HCEC 1CT (cell line): ENCODE measurements around the gene PLCH1.

Source experiments
- DNase-seq: peaks from one replicate; pipeline ENCODE4 v3.0.0-alpha.2; 2017

Gene PLCH1

DNA sequence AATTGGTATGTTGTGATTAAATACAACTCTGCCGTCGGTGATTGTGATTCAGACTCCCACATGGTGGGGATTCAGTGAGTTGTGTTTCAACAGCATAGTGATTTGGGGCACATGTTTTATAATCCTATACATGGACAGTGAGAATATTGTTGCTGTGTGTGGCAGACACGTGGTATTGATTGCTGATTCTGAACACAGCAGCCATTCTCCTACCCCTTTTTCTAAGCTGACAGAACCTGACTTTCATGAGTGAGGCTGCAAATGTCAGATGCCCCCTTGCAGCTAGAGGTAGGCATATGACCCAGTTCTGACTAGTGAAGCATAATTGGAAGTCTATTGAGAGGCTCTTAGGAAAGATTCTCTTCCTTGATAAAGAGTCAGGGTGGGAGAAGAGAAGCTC is 296.3 kb downstream of the PLCH1 start:
- DNase-seq: no peak

DNA sequence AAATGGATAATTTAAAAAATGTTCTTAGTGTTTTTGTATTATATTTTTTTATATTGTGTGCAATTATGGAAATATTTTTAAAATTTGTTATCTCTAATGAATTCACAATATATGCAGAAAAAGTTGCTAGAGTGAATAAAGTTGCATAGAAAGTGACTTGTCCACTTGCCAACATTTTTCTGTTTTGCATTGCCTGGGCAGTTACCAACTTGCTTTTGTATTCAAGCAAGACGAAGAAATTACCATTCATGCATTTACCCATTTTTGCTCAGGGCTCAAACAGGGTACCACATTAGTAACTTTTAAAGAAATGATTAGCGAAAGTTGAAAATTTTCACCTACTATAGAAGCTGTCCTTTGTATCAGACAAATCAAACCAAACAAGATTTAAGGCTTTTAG is 298.5 kb downstream of the PLCH1 start:
- DNase-seq: no peak

DNA sequence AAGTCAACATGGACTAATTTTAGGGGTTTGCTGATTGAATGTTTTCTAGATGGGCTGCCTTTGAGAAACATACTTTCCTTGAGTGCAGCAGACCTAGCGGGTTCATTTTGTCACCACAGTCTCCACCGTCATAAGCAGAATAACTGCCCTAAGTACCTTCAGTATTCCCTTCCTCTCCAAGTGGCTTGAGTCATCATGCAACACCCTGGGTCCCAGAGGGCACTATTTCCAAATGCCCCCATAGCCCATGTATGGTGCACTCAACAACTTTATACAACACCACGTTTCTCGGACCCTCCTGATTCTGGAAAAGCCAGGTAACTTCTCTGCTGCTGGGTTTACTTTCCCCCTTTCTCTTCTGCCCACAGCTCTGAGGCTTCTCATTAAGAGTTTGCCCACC is 300.1 kb downstream of the PLCH1 start:
- no peak for DNase-seq

DNA sequence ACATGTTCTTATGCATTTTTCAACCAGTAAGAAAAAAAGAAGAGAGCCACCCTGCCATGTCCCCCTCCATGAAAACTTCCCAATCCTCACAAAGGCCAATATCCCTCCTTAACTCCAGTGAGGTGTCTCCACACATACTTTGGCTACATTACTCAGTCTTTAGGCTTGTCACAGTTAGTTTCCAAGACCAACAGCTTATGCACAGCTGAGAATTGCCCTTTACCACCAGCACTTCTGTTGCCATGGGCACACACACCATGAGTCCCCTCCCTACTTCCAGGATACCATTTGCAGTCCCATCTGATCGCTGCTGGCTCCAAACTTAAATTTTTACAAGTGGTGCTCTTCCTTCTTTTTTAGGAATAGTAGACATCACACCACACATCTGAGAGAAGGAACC is 301.1 kb downstream of the PLCH1 start:
- no peak for DNase-seq

DNA sequence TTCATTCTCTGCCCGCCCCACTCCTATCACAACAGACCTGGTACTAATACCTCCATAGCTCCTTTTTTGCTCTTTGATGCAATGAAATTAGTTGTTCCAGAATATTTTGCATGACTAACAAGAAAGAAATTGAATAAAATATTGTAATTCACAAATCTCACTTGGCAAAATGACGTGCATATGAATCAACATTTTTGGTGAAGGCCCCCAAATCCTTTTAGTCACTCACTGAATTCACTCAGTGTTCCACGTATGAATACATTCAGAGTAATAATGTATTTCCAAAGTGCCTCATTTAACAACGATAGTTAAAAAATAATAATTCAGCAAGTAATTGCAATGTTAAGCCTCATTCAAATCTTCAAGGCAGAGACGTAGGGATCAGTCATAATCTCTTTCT is 302.8 kb downstream of the PLCH1 start:
- DNase-seq: peak; percentile 80

DNA sequence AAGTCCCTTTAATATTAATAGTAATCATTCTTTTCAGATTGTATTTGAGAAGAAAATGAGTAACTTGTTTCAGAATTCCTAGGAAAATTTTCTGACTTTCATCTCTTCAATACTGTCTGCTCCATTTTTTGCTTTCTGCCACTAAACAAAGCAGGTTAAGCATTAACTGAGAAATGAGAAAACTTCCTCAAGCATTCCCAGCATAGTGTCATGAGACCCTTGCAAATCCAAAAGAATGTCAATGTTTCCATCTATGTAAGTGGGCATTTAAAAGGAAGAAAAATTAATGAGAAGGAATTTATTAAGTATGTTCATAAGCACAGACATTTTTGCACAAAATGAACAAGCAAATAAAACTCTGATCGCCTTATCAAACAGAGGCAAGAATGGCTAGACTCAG is 303.4 kb downstream of the PLCH1 start:
- no peak for DNase-seq

DNA sequence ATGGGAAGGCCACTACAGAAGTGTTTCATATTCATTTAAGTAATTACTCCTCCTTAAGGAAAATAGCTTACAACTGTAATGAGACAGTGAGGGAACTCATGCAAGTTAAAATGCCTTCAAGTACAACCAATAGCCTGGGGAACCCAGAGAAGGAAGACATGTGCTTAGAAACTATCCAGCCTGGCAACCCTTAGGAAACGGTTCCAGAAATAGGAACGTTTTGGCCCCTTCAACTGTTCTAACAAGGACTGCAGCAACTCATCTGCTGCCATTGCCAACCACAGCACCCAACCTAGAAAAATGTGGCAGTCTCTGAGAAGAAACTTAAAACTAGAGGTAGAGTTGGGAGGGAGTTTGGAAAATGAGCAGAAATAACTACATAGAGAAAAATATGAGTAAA is 303.8 kb downstream of the PLCH1 start:
- no peak for DNase-seq

DNA sequence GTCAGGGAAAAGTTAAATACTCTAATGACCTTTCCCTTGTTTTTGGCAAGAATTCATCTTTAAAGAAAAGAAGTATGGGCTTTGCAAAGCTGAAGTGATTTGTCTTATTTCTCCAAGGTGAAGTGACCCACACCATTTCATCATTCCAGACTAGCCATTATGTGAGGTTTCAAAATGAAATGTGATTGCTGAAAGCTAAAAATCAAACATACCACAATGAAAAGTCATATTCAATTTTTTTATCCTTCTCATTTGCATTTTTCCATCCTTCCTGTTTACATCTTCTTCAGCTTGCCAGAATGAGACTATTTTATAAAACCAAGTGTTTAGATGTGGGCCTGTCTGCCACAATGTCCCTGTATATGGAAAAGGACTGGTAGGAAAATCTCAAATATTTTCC is 309.1 kb downstream of the PLCH1 start:
- peak; percentile 64 for DNase-seq

DNA sequence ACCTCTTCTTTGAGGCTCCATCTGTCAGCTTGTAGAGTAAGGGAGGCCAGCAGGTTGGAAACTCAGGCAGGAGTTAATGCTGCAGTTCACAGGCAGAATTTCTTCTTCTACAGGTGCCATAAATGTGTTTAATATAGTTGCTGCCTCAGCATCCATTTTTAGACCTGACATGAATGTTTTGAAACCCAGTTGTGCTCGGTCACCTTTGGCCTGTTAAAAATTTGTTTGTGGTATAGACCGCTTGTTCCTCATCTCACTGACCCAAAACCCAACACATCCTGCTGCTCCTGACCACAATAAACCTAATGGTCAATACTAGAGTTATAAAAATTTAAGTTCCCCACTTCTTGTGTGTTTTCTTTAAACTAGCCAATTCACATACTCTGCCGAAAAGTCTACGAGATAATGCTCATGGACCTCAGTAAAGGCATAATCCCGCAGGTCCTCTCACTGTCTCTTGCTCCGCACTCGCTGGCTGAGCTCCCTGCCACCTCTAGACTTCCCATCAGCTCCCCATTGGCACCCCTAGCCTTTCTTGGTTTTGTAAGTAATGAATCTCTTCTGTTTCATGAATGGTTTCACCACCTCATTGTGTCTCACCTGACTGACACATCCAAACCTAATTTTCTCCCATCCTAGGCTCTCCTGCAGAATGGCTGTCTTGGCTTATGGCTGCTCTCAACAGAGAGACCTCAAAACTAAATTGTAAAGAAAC is 312.9 kb downstream of the PLCH1 start:
- DNase-seq: no peak

DNA sequence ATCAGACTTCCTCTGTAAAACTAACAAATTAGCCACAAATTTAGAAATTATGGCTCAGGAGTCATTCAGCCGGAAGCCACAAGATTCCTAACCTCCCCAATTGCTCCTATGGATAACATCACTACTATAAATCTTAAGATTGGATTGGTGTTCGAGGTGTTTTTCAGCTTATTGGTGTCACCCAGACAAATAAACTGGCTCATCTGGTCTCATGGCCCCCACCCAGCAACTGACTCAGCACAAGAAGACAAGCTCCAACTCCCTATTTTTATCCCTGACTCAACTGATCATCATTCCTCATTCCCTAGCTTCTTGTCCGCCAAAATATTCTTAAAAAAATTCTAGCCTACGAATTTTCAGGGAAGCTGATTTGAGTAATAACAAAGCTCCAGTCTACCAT is 316.3 kb downstream of the PLCH1 start:
- DNase-seq: peak; percentile 95

DNA sequence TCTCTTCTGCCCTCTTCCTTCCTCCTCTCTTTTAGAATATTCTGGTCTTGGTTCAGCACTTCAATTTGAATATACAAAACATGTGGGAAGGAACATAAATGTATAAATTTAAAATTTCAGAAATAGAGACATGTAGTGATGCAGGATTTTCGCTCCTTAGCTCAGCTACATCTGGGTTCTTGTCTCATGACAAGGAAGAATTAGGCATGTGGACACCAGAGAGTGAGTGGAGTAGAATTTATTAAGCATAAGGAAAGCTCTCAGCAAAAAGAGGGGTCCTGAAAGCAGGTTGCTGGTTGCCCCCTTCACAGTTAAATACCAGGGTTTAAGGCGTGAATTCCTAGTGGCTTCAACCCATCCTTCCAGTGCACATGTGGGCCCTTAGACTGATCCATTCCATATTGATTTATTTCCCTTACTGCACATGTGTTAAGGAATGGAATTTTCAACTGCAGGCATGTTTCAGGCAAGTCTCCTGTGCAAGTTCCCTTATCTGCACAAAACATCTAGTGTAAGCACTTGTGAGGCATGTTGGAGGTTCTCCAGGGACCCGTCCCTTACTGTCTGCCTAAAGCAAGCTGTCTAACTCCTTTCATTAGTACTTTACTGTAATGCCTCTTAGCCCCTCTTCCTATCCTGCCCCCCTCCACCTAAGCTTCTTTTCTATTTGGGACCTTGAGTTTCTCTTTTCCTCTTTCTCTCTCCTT is 318.2 kb downstream of the PLCH1 start:
- DNase-seq: no peak

DNA sequence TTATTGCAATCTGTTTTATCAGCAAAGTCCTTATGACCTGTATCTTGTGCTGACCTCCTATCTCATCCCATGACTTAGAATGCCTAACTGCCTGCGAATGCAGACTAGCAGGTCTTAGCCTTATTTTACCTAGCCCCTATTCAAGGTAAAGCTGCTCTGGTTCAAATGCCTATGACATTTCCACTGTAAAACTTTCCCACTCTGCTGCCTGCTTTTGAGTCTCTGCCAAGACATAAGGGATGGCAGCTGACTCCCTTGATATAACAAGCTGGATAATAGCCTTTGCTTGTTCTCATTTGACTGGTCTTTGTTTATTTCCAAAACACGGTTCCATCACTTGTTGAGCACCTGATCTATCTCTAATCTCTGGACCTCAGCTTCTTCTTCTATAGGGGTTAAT is 319.5 kb downstream of the PLCH1 start:
- DNase-seq: no peak

DNA sequence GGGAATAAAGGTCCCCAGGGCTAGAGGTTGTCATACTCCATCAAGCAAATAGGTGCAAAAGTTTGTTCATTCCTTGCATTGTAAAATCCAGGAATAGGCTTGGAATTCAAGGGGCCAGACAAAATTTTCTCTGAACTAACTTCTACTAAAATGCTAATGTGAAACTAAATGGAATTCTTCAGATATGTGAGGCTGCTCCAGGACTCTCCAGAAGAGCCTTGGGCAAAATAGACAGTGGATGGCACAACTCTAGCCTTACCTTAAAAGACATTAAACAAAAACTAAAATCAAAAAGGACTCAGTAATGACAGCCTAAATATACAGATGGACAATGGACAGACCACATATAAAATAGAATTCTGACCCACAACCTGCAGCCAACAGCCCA is 320.6 kb downstream of the PLCH1 start:
- DNase-seq: no peak

DNA sequence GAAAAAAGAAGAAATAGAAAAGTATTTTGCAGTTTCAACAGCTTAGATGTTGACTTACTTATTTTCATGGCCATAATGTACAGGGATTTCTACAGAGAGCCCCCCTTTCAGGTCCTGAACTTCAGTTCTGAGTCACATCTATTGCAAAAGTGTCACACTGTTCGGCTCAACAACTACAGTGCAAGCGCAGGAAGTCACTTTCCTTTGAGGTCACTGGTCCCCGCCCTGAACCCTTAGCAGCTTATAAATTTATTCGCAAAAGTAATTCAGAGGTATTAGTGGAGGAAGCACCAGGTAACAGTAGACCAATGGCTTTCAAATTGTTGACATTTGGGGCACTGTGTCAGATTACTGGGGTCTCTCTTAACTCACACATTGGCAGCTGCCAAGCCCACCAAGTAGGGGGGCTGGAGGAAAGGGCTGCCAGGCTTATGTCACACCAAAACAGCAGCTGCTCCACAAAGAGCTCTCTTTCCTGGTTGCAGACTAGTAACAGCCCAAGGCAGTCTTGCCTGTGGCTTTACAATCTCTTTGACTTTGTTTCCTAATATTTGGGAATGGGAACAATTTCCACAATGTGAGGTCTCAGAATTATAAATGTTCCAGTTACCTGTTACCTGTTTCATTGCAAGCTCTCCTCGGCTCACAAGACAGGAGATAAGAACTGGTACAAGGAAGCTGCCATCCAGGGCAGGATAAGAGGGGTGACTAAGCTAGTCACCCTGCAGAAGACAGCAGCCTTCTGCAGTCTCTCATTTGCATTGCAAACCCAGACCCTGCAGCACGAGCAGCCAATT is 321.1 kb downstream of the PLCH1 start:
- no peak for DNase-seq

DNA sequence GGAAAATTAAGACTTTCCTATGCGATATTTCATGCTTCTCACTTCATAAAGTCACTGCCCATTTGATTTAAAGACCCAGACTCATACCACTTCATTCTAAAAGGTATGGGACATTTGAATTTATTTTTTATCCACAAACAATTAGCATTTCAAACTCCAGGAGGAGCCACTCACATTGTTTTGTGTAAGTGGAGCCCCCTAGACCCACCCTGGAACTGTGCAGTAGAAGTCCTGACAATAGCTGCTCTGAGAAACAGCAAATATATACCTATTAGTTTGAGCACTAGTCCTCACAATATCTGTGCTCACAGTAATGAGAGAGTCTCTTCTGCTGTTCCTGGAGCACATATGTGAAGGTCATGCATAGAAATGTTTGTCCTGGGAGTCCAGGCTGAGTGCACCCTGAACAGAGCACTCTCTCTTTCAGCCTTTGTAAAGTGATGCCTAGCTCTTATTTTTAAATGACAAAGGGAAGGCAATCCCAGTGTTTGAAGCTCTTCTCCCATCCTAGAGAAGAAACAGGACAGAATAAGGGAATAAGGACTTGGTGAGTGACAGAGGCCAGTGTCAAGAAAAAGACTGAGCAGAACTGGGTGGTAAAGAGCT is 323.9 kb downstream of the PLCH1 start:
- no peak for DNase-seq

DNA sequence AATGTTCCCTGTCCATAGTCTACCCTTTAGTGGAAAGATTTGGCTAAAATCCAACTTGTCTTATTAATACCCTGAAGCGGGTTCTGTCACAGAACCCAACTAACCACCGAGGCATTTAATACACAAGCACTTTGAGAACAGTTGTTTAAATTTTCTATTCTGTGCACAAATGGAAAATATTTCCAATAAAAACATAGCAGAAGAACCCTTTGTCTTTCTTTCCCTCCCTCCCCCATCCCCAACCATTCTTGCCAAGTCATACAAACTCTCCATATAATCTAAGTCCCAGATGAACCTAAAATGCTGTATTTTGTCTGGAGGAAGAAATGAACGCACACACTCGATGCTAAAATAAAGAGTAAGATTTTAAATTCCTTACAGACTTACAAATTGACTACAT is 324.5 kb downstream of the PLCH1 start:
- DNase-seq: no peak

DNA sequence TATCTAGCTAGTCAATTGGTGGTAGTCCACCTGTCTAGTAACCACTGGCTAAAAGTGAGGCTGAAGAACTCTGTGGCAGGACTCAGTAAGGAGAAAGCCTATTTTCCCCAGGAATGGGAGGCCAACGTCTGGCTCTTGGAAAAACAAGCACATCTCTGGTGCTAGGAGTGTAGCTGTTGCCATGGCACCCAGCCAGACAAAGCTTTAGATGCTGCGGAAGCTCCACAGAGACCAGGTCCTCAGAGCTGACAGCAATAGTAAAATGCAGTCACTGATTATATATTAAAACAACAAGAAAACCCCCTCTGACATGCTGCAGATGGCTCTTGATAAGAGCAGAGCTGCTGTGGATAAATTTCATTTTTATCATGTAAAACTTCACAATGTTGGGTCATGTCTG is 326.5 kb downstream of the PLCH1 start:
- DNase-seq: no peak

DNA sequence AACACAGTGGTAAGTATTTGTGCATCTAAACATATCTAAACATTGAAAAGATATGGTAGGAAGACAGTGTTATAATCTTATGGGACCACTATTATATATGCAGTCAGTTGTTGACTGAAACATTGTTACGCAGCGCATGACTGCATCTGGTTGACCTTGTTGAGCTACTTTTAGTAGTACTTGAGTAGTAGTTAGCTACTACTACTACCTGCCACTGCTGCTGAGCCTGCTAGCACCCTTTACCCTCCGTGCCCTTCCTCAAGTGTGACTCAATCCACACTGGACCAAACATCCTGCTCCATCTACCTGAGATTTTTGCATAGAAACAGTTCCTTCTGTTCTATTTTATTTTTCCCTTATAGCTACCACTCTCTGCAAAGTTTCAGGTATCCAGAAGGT is 327.8 kb downstream of the PLCH1 start:
- no peak for DNase-seq

DNA sequence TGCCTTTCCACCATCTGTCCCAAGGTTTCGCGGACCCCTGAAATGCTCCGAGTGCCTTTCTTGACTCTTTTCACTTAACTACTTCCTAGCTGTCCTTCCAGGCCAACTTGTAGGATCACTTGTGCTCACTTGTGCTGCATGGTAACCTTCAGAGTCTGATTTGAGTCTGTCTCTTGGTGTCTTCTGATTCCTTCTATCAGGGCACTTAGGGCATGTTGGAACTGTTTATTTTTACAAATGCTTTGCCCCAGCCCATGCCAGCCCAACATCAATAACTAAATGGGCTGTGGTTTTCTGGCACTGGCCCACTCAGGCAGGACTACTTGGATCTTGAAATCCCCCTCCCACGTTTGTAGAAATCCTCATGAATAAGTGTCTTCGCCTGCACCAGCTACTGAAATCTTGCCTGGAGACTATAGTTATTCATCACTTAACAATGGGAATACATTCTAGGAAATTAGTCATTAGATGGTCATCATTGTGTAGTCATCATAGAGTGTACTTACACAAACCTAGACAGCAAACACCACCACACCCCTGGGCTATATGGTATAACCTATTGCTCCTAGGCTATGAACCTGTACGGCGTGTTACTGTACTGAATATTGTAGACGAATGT is 328.3 kb downstream of the PLCH1 start:
- peak; percentile 88 for DNase-seq

DNA sequence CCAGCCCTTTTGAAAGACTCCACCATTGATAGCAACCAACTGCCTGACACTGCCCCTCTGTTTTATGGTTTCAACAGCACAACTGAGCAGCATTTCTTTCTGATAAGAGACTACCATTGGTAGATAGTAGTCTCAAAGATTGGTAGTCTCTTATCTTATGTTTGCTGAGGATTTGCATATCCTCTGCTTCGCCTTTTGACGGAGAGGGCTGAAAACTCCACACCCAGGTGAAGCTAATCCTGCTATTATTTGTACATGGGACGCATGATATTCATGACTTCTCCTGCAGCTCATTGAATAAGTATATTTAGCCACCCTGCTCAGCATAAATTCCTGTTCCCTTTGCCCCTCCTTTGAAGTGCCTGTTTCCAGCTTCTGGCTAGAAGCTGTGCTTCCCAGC is 332.0 kb downstream of the PLCH1 start:
- no peak for DNase-seq

DNA sequence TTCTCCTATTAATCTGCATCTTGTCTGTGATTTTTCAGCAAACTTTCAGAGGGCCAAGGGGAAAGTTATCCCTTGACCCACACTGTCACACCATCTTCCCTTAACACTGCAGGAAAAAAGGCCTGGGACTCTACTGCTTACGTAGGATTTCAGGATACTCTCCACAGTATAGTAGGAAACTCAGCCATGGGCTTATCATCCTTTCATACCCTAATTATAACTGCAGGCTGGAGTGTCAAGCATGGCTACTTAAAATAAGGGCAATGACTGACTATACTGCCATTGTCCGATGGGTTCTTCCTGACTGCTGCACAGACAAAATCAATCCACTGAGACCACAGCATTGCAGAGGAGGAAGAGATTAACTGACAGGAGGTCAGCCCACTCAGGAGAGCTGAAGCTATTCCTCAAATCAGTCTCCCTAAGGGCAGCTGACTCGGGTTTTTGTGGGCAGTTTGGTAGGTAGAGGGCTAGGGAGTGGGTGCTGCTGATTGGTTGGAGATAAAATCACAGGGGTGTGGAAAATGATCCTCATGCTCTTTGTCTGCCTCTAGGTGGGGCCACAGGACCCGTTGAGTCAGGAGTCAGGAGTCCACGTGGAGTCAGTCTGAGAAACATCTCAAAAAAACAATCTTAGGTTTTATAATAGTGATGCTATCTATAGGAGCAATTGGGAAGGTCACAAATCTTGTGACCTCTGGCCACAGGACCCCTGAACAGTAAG is 333.2 kb downstream of the PLCH1 start:
- no peak for DNase-seq

DNA sequence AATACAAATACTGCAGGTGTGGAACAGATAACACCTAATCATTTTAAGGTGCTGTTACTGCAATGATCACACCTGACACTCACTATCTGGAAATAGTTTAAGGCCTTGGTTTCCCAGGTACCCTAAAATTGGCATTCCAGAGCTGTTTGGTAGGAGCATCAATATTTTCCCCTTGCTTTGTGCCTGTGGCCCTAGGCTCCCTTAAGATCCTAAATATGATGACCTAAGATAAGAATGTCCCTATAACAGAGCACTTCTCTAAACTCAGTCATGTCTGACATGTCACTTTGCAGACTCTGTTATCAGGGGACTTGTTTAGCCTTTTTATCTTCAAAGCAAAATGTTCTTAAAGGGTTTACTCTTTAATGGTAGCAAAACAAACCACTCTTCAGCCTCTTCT is 335.5 kb downstream of the PLCH1 start:
- no peak for DNase-seq

DNA sequence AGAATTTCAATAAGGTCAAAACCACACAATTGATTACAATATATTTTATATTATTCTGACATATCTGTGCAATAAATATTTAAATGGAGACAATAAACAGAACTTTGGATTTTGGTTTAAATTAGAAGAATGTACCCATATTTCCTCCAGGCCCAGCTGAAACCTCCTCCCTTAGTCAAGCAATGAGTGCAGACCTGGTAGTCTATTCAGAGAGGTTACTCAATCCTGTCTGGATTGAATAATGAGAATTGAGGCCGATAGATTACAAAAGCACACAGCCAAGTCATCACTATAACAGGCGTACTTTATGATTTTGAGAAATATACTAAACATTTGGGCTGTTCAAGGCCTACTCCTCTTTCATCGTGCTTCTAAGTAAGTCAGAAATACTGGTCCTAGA is 336.9 kb downstream of the PLCH1 start:
- peak; percentile 17 for DNase-seq
